LNCAP (cell line): ENCODE data around the gene ZC3H6.

ENCODE experiments used
- CTCF ChIP-seq: fragments of 450-650 bp; IDR thresholded peaks from 2 replicates; pipeline ENCODE4 v1.5.1; 2017; ENCODE audit warnings: mild to moderate bottlenecking

The ZC3H6 gene

GRCh38 chr2:112275311-112275886, at the start of gene ZC3H6:
Gene ZC3H6, plus strand, starts transcription at chr2:112275597. Its CDS starts 398 bp downstream, at chr2:112275995.
- no peak for TF ChIP-seq CTCF

GRCh38 chr2:112229348-112229747, 46.0 kb upstream of the ZC3H6 start:
- no peak for TF ChIP-seq CTCF

GRCh38 chr2:112230371-112230770, 45.0 kb upstream of the ZC3H6 start:
- no peak for TF ChIP-seq CTCF

GRCh38 chr2:112239862-112240261, 35.5 kb upstream of the ZC3H6 start:
- TF ChIP-seq CTCF, result no peak

GRCh38 chr2:112242384-112242783, 33.0 kb upstream of the ZC3H6 start:
- no peak for TF ChIP-seq CTCF

- TF ChIP-seq CTCF, result no peak
Observed at GRCh38 chr2:112243233-112243632, 32.2 kb upstream of the ZC3H6 start.

GRCh38 chr2:112244854-112245253, 30.5 kb upstream of the ZC3H6 start:
- no peak for TF ChIP-seq CTCF

- TF ChIP-seq CTCF, result no peak
Observed at GRCh38 chr2:112251271-112251670, 24.1 kb upstream of the ZC3H6 start.
